Measurements from ENCODE around the gene SLC5A7.

DNA sequence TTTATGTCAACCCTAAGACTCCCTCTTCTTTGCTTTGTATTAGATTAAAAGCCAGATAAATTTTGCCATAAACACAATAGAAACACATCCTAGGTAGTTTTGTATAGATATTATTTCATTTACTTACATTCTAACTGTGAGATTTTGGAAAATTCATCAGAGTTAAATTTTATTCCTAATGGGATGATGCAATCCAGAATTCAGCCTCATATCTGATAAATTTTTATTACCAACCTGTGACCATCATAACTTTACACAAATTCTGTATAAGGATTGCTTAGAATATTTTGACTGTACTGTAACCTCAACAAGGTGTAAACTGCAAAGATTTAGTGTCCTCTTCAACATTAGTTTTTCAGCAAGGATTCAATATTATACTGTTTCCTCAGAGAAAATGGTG, 4.4 kb downstream of the SLC5A7 start:
- TF ChIP-seq TCF7L2 (IDR thresholded peaks at IDR 0.05; ENCODE audit: low read depth, low read length): no peak
- TF ChIP-seq CTCF (IDR thresholded peaks at IDR 0.05): no peak
